Right ventricle myocardium inferior (tissue), 1 donor: ENCODE measurements around the gene CCND2. TPM values are rescaled to one million over a fixed set of nuclear protein-coding genes. Genes with fewer than 3 reads are reported as not detected.

ENCODE experiments used
- ATAC-seq: fragments of 200-7000 bp; cut with Tn5 transposase; one replicate; pipeline ENCODE4 v1.9.1; 2020; ENCODE audit warnings: mild to moderate bottlenecking, moderate library complexity
- DNase-seq: peaks from one replicate; pipeline ENCODE4 v3.0.0; 2021; ENCODE audit errors: missing footprints
- intact Hi-C: fragments of 100-400 bp; cut with DNase I; formaldehyde crosslinking; loops from one replicate; pipeline ENCODE4 v1.11.0; 2022
- total RNA-seq: library from RNA; stranded (reverse); fragmentation: NEBNext Ultra II Directional; extraction: Animal tissue kit (Norgen Biotek cat#: 25700); gene quantifications from one replicate; pipeline ENCODE4 v1.2.1, GENCODE V29; 2021
- donor health status: DM: no; HTN: yes; CAD: no; lungs with severe emphysema.

The CCND2 gene
- total RNA-seq, 1 donor from 2014 or later: 214 TPM

GRCh38 chr12:4284306-4284705 lies 10.7 kb downstream of the CCND2 start:
- DNase-seq (no peak), ATAC-seq (no peak)
- intact Hi-C loops: no loop called here

- DNase-seq: no peak
- no peak for ATAC-seq
- intact Hi-C loops: no loop called here
These were observed 11.5 kb downstream of the CCND2 start for GRCh38 chr12:4285070-4285469.

DNA sequence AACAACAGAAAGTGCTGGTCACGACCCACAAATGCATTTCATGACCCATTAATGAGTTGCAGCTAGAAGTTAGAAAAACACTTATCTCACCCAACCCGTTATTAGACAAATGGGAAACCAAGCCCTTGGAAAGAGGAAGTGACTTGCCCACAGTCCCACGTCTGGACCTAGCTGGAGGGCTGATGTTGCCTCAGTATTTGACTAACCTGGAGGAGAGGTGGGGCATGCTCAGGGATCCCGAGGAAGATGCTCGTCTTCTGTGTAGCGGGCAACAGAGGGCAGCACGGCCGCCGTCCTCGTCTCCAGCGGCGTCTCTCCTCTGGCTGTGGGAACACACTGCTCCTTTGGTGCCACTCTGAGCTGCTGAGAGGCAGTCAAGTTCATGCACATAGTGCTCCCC lies 12.7 kb downstream of the CCND2 start:
- ATAC-seq (no peak), DNase-seq (peak; percentile 56)
- intact Hi-C loops: no loop called here

- DNase-seq: peak; percentile 37
- intact Hi-C loops: no loop called here
These were observed 13.3 kb downstream of the CCND2 start for GRCh38 chr12:4286771-4287317.

GRCh38 chr12:4287325-4288211 lies 14.0 kb downstream of the CCND2 start:
- no peak for ATAC-seq
- DNase-seq: no peak
- intact Hi-C loops: no loop called here

More at GRCh38 chr12:4286771-4287317, 13.3 kb downstream of the CCND2 start:
- ATAC-seq: peak; percentile 16

DNA sequence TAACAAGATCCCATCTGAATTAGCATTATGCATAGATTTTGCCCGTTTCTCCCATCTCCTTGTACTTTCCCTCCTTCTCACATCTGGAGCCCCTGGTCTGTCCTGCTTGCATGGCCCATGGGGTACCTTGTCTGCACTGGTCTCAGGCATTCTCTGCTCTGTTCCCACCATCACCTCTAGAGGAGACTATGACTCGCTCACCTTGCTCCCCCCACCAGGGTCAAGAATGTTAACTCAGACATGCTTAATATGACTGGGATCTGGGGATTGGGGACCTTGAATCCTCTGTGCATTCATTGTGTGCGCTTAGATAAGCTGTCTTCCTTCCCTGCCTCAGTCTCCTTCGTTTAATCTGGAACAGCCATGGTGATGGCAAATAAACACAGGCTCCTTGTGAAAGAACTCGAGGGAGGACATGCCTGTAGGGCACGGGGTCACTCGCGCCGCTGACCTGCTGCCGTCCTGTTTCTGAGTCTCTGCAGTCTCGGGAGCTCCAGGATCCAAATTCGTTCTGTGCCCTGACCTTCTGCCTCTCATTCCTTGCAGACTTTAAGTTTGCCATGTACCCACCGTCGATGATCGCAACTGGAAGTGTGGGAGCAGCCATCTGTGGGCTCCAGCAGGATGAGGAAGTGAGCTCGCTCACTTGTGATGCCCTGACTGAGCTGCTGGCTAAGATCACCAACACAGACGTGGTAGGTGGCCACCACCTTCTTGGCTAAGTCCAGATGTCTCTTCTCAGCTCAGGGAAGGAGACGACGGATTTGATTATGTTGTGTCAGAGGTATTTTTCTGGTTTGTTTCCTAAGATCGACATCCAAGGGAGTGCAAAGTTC lies 15.0 kb downstream of the CCND2 start:
- ATAC-seq (no peak), DNase-seq (peak; percentile 50)
- intact Hi-C loops: no loop called here

- DNase-seq: peak; percentile 77
- ATAC-seq: peak; percentile 40
- intact Hi-C loops: no loop called here
These were observed 15.8 kb downstream of the CCND2 start for GRCh38 chr12:4289231-4289878.

DNA sequence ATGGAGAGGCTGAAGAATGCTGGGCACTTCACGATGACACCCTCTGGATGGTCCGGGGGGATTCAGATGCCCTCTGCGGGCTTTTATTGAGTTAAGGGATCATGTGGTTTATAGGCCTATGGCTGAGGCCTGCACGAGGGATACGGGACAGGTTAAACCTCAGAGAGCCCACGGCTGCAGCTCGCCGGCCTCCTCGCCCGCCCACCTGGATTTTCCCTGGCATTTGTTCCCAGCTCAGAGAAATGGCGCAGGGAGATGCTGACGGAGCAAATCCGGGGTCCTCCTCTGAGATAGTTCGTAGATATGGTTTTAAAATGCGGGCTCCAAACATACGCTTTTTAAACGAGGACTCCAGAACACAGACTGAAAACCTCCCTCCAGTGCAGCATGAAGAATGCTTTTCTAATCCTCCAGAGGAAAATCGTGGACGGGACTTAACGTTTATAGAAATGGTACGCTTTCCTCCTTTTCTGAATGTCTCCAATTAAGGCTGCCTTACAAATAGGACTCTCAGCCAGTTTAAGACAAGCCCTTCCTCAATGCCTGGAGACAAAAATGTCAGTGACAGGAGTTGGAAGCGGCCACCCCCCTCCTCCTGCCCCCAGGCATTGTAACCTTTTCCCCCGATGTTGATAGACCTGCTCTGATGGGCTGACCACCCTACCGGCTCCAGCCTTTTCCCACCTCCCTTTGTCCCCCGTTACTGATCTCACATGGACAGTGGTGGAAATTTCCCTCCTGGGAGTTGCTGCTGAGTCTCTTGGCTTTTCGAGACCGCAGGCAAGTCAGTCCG lies 16.6 kb downstream of the CCND2 start:
- intact Hi-C loops: no loop called here
- ATAC-seq: no peak
- DNase-seq: peak; percentile 40

GRCh38 chr12:4292341-4293073 lies 18.9 kb downstream of the CCND2 start:
- ATAC-seq (no peak), DNase-seq (no peak)
- intact Hi-C loops: no loop called here

GRCh38 chr12:4293299-4293965 lies 19.9 kb downstream of the CCND2 start:
- intact Hi-C loops: no loop called here
- ATAC-seq: no peak
- DNase-seq: no peak

DNA sequence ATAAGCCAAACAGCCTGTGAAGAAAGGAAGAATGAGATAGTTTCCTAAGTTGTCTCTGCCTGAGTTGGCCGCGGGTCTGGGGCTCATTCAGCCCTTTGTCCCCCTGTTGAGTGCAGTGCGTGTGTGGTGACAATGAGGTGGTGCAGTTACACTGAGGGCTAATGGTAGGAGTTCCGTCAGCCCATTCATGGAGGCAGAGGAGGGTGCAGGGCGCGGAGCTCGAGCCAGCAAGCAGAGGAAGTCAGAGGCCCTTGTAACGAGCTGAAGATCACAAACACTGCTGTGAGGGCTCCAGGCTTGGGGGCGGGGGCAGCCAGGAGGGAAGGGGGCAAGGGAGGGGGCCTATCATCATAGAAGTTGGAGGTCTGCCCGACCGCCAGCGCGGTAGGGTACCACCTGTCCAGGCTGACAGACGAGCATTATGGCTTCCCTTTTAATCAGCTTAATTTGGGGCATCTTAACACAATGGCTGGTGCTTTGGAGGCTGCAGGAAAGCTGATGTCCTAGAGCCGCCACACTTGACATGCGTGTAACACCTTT lies 20.5 kb downstream of the CCND2 start:
- ATAC-seq: no peak
- no peak for DNase-seq
- intact Hi-C loops: no loop called here

- ATAC-seq (no peak), DNase-seq (no peak)
- intact Hi-C loops: no loop called here
These were observed 23.2 kb downstream of the CCND2 start for GRCh38 chr12:4296751-4297150.

DNA sequence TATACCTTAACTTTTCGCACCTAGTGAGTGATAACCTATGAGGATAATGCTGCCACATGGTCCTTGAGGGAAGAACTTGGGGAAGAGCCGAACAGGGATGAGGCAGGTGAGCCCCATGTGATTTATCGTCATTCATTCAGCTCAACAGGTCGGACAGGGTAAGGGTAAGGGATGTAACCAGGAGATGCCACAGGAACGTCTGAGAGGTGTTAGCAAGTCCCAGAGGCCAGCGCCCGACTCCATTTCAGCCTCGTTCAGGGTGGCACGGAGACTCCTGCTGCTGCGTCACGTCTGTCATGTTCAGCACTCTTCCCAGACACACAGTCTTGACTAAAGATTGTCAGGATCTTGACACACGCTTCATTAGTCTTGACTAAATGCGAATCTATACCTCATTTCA lies 24.1 kb downstream of the CCND2 start:
- ATAC-seq (no peak), DNase-seq (no peak)
- intact Hi-C loops: no loop called here

GRCh38 chr12:4300883-4301282 lies 27.3 kb downstream of the CCND2 start:
- ATAC-seq: peak; percentile 59
- intact Hi-C loops: no loop called here
- no peak for DNase-seq

DNA sequence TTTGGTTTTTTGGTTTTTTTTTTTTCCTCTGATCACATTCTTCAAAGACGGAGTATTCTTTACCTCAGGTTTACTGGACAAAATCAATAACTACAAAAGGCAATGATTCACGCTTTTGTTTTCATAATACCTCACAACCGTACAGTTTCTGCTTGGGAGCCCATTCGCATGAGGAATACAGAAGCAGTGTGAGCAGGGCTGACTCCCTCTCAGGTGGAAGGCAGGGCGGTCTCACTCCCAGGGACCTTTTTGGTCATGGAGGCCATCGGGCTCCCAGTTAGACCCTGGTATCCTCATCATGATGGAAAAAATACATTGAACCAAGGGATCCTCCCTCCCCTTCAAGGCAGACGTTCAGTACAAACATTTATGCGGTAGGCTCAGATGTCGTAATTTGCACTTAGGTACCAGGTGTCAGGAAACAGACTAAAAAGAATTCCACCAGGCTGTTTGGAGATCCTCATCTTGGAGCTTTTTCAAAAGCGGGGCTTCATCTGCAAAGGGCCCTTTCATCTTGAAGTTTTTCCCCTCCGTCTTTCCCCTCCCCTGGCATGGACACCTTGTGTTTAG lies 28.5 kb downstream of the CCND2 start:
- ATAC-seq: no peak
- no peak for DNase-seq
- intact Hi-C loops: loop anchor here (2.0 kb wide), 1 partner anchor 25 kb away; no protein-coding TSS in a partner anchor

- ATAC-seq (no peak), DNase-seq (peak; percentile 31)
- intact Hi-C loops: loop anchor here (2.0 kb wide), 1 partner anchor 26 kb away; no protein-coding TSS in a partner anchor
These were observed 29.3 kb downstream of the CCND2 start for GRCh38 chr12:4302881-4303280.
